Stimulated activated CD8-positive, alpha-beta memory T cell treated with anti-CD3 and anti-CD28 coated beads, Interleukin-15, amount 100 ng/mL, for 48 hours (primary cell): Measurements from ENCODE around the gene AGPS.
"Not testable (repeated sequence)": the region's sequence is repeated elsewhere in the genome, so short reads cannot be mapped to it uniquely, and the experiment has no call there.

Source experiments
- DNase-seq, 2 donors: peaks; one replicate each; pipeline ENCODE4 v3.0.0-alpha.2; 2020; ENCODE audit warnings: low read depth in 2 of 2

Gene AGPS

DNA sequence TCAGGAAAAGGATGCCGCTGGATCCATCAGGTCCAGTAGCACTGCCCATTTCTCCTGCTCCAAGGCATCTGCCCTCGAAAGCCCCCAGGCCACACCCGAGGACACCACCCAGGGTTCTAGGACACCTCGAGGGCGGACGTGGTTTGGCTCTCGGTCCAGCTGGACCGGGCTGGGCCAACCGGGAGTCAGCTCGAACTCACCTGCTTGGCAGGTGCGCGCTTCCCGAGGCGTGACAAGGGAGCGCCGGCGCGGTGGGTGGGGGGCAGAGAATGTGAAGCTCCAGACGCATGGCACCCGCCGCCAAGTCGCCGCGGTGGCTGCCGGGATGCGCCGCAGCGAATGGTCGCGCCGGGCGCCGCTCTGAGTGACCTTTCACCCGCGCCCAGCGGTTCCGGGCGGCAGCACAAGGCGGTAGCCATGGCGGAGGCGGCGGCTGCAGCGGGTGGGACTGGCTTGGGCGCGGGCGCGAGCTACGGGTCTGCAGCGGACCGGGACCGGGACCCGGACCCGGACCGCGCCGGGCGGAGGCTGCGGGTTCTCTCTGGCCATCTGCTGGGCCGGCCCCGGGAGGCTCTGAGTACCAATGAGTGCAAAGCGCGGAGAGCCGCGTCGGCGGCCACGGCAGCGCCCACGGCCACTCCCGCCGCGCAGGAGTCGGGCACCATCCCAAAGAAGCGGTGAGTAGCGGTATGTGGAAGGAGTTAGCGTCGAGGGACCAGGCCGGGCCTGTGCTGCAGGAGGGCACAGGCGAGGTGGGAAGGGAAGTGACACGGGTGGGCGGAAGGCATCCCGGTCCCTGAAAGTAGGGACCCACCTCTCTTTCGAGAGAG is at the start of gene AGPS:
Gene AGPS, plus strand, starts transcription at position 401 of the 830 bp plus-strand sequence. Its CDS starts 17 bp downstream, at position 418.
- peak; percentile 74 to 76 for DNase-seq

DNA sequence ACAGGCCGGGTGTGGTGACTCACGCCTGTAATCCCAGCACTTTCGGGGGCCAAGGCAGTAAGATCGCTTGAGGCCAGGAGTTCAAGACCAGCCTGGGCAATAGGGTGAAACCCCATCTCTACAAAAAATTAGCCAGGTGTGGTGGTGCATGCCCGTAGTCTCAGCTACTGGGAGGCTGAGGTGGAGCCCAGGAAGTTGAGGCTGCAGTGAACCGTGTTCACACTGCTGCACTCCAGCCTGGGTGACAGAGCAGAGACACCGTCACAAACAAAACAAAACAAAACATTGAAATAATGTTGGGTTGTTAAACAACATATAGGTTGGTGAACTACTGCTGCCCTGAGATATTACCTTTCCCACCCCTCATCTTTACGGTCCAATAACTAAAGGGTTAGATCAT is 48.8 kb upstream of the AGPS start:
- no peak for DNase-seq

DNA sequence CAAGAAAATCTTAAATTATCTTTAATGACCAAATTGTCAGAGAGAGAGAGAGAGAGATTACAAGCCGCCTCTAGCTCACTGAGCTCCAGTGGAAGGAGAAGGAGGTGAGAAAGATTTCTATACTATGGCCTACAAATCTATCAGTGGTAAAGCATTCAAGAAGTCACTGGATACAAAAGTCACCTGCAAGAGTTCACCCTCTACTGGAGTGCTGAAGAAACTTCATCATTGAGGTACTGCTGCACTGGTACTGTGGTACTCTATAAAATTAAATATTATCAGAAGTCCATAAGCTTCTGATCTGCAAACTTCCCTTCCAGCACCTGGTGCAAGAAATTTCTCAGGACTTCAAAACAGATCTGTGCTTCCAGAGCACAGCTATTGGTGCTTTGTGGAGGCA is 48.3 kb upstream of the AGPS start:
- no peak for DNase-seq

DNA sequence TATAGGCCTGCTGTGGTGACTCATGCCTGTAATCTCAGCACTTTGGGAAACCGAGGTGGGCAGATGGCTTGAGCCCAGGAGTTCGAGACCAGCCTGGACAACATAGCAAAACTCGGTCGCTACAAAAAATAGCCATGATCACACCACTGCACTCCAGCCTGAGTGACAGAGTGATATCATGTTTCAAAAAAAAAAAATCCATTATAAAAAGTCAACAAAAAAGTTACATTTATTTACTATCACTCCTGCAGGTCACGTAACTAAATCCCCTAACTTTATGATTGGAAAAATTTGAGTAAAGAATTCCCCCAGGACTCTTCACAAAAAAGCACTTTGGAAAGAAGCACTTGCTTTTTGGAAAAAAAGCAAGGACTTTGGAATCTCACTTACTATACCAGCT is 46.4 kb upstream of the AGPS start:
- DNase-seq: no peak

DNA sequence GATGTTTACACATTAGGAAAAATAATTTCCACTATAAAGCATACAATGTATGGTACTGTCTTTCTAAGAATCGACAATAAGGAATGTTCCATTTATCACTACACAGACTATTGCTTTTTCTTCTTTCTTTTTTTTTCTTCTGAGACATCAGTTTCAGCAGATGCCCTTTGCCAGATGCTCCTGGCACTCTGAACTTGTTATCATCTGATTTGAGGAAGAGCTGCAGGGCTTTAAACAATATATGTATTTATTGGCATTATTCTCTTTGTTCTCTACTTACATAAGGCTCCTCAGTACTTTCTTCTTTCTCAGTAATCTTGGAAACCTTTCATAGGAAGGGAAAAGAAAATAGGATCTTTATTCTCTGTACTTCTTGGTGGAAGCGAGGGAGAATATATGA is 45.0 kb upstream of the AGPS start:
- DNase-seq: no peak

DNA sequence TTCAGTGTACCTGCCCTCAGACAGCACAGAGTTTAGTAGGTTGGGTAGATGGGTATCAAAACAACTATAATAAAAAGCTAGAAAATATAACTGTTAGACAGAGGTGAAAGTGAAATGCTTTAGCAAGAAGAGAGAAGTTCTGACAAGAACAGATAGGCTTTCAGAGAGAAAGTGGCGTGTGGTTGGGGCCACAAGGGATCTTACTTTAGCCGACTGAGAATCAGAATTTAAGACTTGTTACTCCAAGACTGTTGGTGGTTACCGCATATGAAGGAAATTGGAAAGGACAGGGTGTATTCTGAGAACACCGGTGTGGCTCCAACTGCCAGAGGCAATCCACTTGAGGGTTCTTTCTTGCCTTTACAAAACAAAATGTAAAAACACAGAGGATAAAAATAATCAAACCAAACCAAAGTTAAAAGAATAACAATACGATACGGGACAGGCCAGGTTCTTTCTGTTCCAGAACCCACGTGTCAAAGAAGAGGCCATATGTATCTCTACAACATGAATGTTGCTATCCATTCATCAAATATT is 44.4 kb upstream of the AGPS start:
- no peak for DNase-seq

DNA sequence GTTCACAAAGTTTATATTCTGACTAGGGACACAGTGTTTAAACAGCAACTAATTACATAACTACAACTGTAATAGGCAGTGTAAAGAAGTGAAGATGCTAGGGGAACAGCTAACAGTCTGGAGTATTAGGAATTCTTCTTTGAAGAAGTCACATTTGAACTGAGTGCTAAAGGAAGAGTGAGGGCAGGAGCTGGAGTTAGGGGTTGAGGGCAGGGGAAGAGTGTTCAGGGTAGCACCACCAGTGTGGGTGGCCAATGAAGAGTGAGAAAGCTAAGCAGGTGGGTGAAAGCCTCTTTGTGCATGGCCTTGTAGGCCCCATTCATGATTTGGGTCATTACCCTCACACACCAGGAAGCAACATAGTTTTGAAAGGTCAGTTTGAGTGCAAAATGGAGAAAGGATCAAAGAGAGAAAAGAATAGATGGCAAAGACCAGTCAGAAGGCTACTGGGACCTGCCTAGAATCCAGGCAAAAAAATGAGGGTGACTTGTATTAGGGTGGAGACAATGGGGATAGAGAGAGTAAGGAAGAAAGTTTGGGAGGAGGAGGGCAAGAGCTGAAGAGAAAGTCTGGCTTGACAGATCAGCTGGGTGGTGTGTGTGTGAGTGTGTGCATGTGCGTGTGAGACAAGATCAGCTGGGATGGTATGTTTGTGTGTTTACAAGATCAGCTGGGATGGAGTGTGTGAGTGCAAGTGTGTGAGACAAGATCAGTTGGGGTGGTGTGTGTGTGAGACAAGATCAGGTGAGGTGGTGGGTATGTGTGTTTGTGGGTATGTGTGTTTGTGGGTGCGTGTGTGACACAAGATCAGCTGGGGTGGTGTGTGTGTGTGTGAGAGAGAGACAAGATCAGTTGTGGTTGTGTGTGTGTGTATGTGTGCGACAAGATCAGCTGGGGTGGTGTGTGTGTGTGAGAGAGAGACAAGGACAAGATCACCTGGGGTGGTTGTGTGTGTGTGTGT is 43.6 kb upstream of the AGPS start:
- DNase-seq: no peak

DNA sequence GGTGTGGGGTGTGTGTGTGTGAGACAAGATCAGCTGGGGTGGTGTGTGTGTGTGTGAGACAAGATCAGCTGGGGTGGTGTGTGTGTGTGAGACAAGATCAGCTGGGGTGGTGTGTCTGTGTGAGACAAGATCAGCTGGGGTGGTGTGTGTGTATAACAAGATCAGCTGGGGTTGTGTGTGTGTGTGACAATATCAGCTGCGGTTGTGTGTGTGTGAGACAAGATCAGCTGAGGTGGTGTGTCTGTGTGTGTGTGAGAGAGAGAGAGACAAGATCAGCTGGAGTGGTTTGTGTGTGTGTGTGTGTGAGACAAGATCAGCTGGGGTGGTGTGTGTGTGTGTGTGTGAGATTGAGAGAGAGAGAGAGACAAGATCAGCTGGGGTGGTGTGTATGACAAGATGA is 41.9 kb upstream of the AGPS start:
- DNase-seq: not testable (repeated sequence)

DNA sequence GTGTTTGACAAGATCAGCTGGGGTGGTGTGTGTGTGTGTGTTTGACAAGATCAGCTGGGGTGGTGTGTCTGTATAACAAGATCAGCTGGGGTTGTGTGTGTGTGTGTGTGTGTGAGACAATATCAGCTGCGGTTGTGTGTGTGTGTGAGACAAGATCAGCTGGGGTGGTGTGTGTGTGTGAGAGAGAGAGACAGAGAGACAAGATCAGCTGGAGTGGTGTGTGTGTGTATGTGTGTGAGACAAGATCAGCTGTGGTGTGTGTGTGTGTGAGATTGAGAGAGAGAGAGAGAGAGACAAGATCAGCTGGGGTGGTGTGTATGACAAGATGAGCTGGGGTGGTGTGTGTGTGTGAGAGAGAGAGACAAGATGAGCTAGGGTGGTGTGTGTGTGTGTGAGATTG is 41.5 kb upstream of the AGPS start:
- DNase-seq: not testable (repeated sequence)

DNA sequence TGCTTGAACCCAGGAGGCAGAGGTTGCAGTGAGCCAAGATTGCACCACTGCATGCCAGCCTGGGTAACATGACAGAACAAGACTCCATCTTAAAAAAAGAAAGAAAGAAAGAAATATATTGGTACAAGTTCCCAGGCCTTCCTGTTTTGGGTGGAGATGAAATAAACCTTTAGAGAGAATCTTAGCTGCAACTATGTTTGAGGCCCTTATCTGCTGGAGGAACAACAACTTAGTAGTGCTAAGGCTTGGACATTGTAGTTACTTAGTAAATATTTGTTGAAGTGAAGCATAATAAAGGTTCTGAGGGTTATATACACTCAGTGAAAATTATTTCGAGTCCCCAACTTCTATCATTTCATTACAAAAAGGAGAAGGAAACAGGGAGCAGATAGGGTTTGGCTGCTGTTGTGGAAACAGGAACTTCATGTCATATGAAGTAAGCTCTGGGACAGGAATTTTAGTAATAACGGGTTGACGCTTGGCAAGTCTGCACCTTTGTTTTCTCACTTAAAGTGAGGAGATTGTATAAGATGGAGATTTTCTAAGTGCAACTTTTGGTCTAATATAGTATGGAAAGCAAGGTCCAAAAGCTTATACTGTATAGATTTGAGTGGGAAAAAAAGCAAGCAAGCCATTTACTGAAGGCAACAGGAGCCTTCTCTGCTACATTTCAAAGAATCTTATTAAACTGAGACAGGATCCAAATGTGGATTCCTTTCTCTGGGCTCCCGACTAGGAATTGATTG is 40.0 kb upstream of the AGPS start:
- no peak for DNase-seq

DNA sequence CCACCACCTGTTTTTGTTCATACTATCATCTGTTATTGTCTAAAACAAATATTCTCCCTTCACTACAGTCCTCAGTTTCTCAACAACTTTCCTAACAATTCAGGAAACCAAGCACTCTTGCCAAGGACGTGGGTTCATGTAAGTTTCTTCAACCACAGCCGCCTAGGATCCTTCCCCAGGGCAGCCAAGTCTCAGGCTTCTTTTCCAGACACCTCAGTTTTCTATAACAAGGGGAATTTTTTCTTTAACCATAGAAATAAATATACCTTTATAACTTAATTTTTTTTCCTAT is 39.4 kb upstream of the AGPS start:
- DNase-seq: no peak

DNA sequence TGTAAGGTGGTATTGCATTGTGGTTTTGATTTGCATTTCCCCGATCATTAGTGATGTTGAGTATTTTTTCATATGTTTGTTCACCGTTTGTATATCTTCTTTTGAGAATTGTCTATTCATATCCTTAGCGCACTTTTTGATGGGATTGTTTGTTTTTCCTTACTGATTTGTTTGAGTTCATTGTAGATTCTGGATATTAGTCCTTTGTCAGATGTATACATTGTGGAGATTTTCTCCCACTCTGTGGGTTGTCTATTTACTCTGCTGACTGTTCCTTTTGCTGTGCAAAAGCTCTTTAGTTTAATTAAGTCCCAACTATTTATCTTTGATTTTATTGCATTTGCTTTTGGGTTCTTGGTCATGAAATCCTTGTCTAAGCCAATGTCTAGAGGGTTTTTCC is 38.0 kb upstream of the AGPS start:
- not testable (repeated sequence) for DNase-seq

DNA sequence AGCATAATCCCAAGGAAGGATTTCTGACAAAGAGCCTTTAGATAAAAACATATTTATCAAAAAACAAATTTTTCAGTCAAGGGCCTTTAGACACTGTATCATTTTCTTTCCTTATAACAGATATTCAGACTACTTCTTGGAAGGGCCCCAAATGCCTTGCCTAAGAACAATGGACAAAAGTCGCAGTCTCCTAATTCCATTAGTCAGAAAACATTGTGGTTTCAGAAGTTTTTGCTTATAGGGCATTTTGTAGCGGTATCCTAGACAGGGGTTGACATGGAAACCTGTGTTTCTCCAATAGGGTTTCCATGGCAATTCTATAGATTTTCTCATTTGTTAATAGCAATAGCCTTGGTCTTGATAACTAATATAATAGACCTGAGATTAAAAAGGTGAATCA is 36.7 kb upstream of the AGPS start:
- no peak for DNase-seq

DNA sequence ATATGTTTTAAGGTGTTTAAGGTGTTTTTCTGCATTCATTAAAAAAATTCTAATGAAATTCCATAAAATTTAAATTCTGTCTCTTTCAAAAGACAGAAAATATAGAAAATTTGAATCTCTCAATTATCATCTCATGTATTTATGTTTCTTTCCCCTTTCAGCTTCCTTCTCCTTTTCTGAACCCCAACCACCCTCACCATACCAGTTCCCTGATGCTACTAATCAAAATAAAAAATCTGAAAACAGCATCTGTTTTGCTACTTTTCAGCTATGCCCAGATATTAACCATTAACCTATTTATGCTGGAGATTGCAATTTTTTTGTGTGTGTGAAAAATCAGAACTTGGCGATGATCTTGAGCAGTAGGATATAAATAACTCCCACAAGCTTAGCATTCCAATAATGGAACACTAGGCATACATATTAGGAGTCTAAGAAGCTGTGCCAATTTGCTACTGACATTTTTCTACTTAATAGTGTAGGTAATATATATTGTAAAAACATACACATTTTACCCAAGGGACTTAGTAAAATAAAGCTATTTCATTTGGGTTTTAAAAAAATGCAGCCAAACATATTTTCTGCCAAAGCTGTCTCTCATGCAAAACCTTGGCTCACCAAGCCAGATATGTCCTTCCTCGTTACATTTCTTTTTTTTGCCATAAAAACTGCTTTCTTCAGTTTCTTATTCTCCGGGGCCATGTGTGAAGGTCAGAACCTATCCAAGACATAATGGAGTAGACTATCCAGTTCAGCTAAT is 32.6 kb upstream of the AGPS start:
- no peak for DNase-seq

DNA sequence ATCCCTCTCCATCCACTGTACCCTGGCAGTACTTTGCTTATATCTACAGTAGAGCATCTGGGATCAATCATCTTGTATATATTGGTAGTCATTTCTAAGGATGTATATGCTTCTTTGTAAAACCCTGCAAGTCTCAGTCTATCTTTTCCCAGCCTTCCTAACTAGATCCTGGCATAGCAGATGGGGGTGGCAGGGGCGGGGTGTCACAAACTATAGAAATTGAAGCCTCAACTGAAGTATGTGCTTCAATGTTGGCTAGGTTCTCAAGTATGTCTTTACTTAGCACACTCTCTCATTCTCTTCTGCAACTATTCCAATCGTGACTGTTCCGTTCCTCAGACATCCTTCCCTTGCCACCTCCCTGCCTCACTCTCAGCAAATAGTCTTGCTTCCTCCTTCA is 30.1 kb upstream of the AGPS start:
- DNase-seq: no peak

DNA sequence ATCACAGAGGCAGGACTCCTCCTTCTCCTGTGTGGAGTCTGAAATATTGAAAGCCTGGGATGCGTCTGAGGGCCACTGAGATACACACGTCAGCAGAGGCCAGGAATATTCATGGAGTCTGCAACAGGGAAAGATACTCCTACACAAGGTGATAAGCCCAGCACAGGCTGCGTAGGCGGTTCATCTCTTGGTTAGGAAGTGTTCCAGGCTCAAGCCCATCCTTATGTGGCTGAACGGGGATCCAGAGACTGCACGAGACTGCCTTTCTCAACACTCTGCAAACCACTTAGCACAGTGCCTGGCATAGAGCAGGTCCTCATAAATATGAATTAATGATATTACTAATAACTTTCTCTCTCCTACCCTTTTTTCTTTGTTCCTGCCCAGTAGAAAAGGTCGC is 29.2 kb upstream of the AGPS start:
- no peak for DNase-seq

DNA sequence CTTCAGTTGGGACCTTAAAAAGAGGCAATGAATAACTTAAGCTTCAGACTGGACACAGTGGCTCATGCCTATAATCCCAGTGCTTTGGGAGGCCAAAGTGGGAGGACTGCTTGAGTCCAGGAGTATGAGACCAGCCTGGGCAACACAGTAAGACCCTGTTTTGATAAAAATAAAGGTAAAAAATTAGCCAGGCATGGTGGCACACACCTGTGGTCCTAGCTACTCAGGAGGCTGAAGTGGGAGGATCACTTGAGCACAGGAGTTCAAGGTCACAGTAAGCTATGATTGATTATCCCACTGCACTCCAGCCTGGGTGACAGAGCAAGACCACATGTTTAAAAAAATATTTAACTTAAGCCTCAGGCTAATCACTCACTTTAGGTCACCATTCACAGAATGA is 26.8 kb upstream of the AGPS start:
- not testable (repeated sequence) for DNase-seq

DNA sequence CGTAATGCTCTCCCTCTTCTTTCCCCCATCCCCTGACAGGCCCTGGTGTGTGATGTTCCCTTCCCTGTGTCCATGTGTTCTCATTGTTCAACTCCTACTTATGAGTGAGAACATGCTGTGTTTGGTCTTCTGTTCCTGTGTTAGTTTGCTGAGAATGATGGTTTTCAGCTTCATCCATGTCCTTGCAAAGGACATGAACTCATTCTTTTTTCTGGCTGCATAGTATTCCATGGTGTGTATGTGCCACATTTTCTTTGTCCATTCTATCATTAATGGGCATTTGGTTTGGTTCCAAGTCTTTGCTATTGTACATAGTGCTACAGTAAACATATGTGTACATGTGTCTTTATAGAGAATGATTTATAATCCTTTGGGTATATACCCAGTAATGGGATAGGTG is 24.6 kb upstream of the AGPS start:
- not testable (repeated sequence) for DNase-seq

DNA sequence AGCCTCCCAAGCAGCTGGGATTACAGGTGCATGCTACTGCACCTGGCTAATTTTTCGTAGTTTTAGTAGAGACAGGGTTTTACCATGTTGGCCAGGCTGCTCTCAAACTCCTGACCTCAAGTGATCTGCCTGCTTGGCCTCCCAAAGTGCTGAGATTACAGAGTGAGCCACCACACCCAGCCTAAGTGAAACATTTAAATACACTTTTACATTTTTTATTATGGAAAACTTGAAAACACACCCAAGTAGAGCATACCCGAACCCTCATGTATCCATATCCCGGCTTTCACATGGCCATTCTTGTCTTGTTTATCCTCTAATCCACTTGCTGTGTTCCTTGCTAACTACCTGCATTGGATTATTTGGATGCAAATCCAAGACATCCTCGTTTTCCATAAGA is 13.2 kb upstream of the AGPS start:
- no peak for DNase-seq

DNA sequence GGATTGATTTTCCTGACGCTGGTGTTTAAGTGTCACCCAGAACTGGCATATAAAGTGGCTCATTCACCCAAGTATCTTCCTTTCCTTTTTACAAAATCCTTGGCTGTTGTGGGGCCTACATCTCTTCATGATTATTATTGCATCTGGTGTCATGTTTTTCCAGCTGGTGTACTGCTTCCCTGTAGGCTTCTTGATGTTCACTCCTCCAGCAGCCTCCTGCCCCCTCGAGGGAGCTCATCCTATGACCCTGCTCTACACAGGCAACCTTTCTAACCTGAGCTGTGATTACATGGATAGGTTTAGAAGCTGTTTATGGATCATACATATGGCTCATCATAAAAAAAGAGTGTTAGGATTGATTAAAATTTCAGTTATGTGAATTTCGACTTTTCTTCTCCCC is 12.4 kb upstream of the AGPS start:
- no peak for DNase-seq

DNA sequence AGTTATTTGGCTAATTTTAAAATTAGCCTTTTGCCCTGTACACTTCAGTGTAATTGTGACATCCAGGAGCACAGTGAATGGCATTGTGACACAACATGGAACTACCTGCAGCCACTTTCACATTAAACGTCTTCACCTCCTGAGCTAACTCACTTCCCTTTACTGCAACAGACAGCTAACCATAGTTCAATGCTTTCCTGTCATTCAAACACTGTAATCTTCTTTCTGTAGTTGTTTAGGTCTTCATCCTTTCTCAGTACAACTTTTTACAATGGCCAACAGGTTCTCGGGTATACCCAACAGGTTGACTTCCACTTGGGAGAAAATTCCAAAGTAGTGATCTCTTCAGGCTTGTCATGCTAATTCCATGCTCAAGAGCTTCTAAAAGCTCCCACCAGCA is 8.6 kb upstream of the AGPS start:
- no peak for DNase-seq
